Fibroblast of lung (primary cell): ENCODE results near the gene ARID1B. TPM values are rescaled to one million over a fixed set of nuclear protein-coding genes. Genes with fewer than 3 reads are reported as not detected.

Source experiments
- DNase-seq, 2 donors: peaks; one replicate each; pipeline versions ENCODE4 v3.0.0 to v3.0.0-alpha.2; 2010; ENCODE audit warnings: low read depth in 2 of 2
- H2AFZ ChIP-seq: 2 replicates; pipeline ENCODE4 v1.5.1; 2012; ENCODE audit warnings: low read length, control low read depth, inconsistent platforms
- H3K27ac ChIP-seq: 2 replicates; pipeline ENCODE4 v1.5.1; 2011; ENCODE audit warnings: low read length, control low read depth; ENCODE audit not compliant: insufficient read depth
- H3K27me3 ChIP-seq: 2 replicates; pipeline ENCODE4 v1.5.1; 2011; ENCODE audit warnings: mild to moderate bottlenecking, low read length; ENCODE audit not compliant: control insufficient read depth, insufficient read depth
- H3K36me3 ChIP-seq: 2 replicates; pipeline ENCODE4 v1.5.1; 2011; ENCODE audit warnings: low read length; ENCODE audit not compliant: control insufficient read depth, insufficient read depth
- H3K4me1 ChIP-seq: 2 replicates; pipeline ENCODE4 v1.5.1; 2011; ENCODE audit warnings: low read length; ENCODE audit not compliant: control insufficient read depth, insufficient read depth; ENCODE audit errors: extremely low read depth
- H3K4me2 ChIP-seq: 2 replicates; pipeline ENCODE4 v1.5.1; 2011; ENCODE audit warnings: low read length, control low read depth; ENCODE audit not compliant: insufficient read depth; ENCODE audit errors: extremely low read depth
- H3K4me3 ChIP-seq, 4 experiments: fragments of 200-600 bp in 1 of 4; sonication (generic) in 1 of 4; replicated peaks in 1 of 4; 2 replicates each; pipeline ENCODE4 v1.5.1; 2011 to 2016; ENCODE audit warnings: low read length in 4 of 4, low read depth in 3 of 4, mild to moderate bottlenecking in 3 of 4, control low read depth in 2 of 4, inconsistent platforms in 1 of 4, mixed read lengths in 1 of 4; ENCODE audit not compliant: insufficient read depth in 1 of 4; ENCODE audit errors: control extremely low read depth in 1 of 4
- H3K79me2 ChIP-seq: 2 replicates; pipeline ENCODE4 v1.5.1; 2012; ENCODE audit warnings: mild to moderate bottlenecking, low read length, inconsistent platforms; ENCODE audit not compliant: control insufficient read depth, insufficient read depth
- H3K9ac ChIP-seq: 2 replicates; pipeline ENCODE4 v1.5.1; 2011; ENCODE audit warnings: mild to moderate bottlenecking, low read length, control low read depth; ENCODE audit not compliant: insufficient read depth
- H3K9me3 ChIP-seq: 2 replicates; pipeline ENCODE4 v1.5.1; 2012; ENCODE audit warnings: low read depth, low read length; ENCODE audit not compliant: control insufficient read depth, insufficient read depth
- H4K20me1 ChIP-seq: 2 replicates; pipeline ENCODE4 v1.5.1; 2011; ENCODE audit warnings: low read length; ENCODE audit not compliant: control insufficient read depth, insufficient read depth; ENCODE audit errors: extremely low read depth
- EZH2 ChIP-seq: IDR thresholded peaks from 2 replicates; pipeline ENCODE4 v1.5.1; 2012; ENCODE audit warnings: low read length, control low read depth, mild to moderate bottlenecking; ENCODE audit errors: missing control alignments
- polyA plus RNA-seq, 2 donors: library from polyadenylated mRNA; depleted of rRNA in 1 of 2; stranded (reverse) in 1 of 2; unstranded in 1 of 2; fragments of >200 nt; gene quantifications; 2 replicates each; pipeline ENCODE4 v1.2.1, GENCODE V29; 2011 to 2012; ENCODE audit warnings: missing spikeins in 1 of 2
- total RNA-seq: library from RNA; depleted of rRNA; stranded (reverse); fragments of >200 nt; gene quantifications from 2 replicates; pipeline ENCODE4 v1.2.1, GENCODE V29; 2014
- TF ChIP-seq, protein P1 (sequence below), 2 donors: IDR thresholded peaks in 1 of 2; conservative IDR thresholded peaks in 1 of 2; 1 replicate in 1 of 2; 2 replicates in 1 of 2; pipeline ENCODE4 v1.5.1; 2011 to 2012; ENCODE audit warnings: low read length in 2 of 2, control low read depth in 1 of 2, inconsistent platforms in 1 of 2, low read depth in 1 of 2, mild to moderate bottlenecking in 1 of 2

The ARID1B gene
- total and polyA plus RNA-seq, 2 donors (not counting 1 experiment from before 2014, with no cell fraction given) = 15.4 to 41.9 TPM

DNA sequence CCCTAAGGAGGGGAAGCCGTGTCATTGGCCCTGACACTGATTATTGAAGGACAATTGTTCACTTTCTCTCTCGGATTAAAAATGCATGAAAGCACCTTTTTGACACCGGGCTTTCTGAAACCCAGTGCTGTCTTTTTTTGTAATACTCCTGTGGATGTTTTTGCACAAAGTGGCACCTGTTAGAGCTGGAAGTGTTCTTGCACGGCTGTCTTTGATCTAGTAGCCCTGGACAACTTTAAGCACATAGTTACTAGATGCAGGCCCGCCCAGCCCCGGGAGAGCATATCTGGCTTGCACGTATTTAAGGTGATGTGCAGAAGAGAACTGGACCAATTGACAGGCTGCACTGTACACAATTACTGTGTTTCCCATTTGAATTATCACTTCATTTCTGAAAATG is 72.6 kb downstream of the ARID1B start:
- no peaks in the 10 kb centered on the region for H3K9me3 ChIP-seq
- no peak overlapping the region for H3K9ac ChIP-seq
- peaks cover 55% of the 10 kb centered on the region for H3K79me2 ChIP-seq
- H4K20me1 ChIP-seq = no peaks in the 10 kb centered on the region
- H3K4me3 ChIP-seq = no peak overlapping the region
- no peaks in the 10 kb centered on the region for H3K36me3 ChIP-seq
- no peak overlapping the region for H3K4me2 ChIP-seq
- no peak for TF ChIP-seq EZH2
- TF ChIP-seq, protein P1, sequence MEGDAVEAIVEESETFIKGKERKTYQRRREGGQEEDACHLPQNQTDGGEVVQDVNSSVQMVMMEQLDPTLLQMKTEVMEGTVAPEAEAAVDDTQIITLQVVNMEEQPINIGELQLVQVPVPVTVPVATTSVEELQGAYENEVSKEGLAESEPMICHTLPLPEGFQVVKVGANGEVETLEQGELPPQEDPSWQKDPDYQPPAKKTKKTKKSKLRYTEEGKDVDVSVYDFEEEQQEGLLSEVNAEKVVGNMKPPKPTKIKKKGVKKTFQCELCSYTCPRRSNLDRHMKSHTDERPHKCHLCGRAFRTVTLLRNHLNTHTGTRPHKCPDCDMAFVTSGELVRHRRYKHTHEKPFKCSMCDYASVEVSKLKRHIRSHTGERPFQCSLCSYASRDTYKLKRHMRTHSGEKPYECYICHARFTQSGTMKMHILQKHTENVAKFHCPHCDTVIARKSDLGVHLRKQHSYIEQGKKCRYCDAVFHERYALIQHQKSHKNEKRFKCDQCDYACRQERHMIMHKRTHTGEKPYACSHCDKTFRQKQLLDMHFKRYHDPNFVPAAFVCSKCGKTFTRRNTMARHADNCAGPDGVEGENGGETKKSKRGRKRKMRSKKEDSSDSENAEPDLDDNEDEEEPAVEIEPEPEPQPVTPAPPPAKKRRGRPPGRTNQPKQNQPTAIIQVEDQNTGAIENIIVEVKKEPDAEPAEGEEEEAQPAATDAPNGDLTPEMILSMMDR (conservative IDR thresholded peaks at IDR 0.05 in 1 of 2, IDR thresholded peaks at IDR 0.05 in 1 of 2; ENCODE audit: low read depth in 1 of 2, low read length in 2 of 2) = no peak
- H2AFZ ChIP-seq = no peak overlapping the region
- H3K4me1 ChIP-seq = peaks cover 2% of the 10 kb centered on the region
- no peak for DNase-seq
- H3K27ac ChIP-seq = no peak overlapping the region
- no peaks in the 10 kb centered on the region for H3K27me3 ChIP-seq

DNA sequence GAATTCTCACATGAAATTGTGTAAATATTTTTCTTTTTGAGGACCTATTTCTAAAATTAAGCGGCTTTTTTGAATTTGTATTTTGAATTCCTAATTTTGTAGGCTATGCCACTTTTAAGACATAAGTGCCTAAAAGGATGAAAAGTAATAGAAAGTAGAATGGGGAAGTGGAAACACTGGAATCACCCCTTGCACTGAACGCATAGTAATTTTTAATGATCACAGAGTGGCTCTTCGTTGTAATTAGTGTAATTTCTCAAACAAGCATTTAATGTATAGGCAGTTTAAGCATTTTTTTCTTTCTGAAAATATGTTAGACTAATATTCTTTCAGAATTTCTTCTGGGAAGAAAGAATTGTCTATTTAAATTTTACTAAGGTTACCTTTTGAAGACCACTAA is 73.2 kb downstream of the ARID1B start:
- H3K4me1 ChIP-seq = peaks cover 2% of the 10 kb centered on the region
- no peaks in the 10 kb centered on the region for H4K20me1 ChIP-seq
- H3K36me3 ChIP-seq = no peaks in the 10 kb centered on the region
- H3K27me3 ChIP-seq = no peaks in the 10 kb centered on the region
- H3K9ac ChIP-seq = no peak overlapping the region
- DNase-seq = no peak
- no peaks in the 10 kb centered on the region for H3K9me3 ChIP-seq
- H3K4me3 ChIP-seq = no peak overlapping the region
- no peak overlapping the region for H2AFZ ChIP-seq
- no peak overlapping the region for H3K27ac ChIP-seq
- no peak for TF ChIP-seq EZH2
- peaks cover 51% of the 10 kb centered on the region for H3K79me2 ChIP-seq
- H3K4me2 ChIP-seq = no peak overlapping the region

DNA sequence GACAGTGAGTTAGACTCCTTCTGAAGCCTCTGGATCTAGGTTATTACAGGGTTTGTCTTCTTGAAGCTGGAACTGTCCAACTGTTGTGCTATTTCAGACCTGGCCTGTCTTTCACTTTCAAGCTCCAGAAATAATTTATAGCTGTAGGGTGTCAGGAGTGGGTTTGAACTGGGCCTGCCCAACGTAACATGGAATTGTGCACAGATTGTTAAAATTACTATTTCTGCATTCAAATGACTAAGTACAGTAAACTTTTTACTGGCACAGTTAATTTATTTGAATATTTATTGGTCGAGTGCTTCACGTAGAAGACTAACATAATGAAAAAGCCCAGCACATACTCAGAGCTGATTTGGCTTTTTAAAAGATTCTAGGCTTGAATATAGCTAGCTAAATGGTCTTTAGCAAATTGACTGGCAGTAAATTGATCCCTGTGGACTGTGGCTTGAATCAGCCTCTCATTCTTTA is 74.3 kb downstream of the ARID1B start:
- peaks cover 2% of the 10 kb centered on the region for H3K4me1 ChIP-seq
- H3K79me2 ChIP-seq = peaks cover 51% of the 10 kb centered on the region
- no peak overlapping the region for H3K4me3 ChIP-seq
- no peaks in the 10 kb centered on the region for H3K9me3 ChIP-seq
- H4K20me1 ChIP-seq = no peaks in the 10 kb centered on the region
- no peak for TF ChIP-seq EZH2
- TF ChIP-seq, protein P1 (conservative IDR thresholded peaks at IDR 0.05 in 1 of 2, IDR thresholded peaks at IDR 0.05 in 1 of 2; ENCODE audit: low read depth in 1 of 2, low read length in 2 of 2) = no peak
- H3K4me2 ChIP-seq = no peak overlapping the region
- no peak overlapping the region for H2AFZ ChIP-seq
- DNase-seq = no peak
- no peaks in the 10 kb centered on the region for H3K27me3 ChIP-seq
- no peaks in the 10 kb centered on the region for H3K36me3 ChIP-seq
- no peak overlapping the region for H3K27ac ChIP-seq
- H3K9ac ChIP-seq = no peak overlapping the region
